GM21423 (cell line): ENCODE measurements around the gene S100A4.

ENCODE experiments used
- ATAC-seq: cut with Tn5 transposase; IDR thresholded peaks from one replicate; pipeline ENCODE4 v1.9.1; 2021; ENCODE audit warnings: mild to moderate bottlenecking, moderate library complexity; ENCODE audit not compliant: unreplicated experiment

S100A4 gene

DNA sequence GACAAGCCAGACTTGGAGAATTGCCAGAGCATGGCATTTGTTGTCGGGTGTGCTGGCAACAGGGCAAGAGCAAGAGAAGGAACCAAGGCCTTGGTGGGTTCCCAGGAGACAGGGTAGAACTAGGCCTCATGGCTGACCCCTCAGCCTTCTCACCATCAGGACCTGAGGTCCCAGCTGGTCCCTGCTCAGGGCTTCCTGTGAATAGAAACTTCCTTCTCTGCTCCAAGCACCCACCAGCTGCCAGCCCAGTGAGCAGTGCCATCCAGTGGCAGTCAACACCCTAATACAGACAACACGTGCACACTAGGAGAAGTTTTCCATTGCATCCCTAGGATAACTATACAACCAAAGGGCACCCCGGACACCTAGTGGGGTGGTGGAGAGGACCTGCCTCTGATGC, 32.6 kb downstream of the S100A4 start:
- ATAC-seq, result no peak

DNA sequence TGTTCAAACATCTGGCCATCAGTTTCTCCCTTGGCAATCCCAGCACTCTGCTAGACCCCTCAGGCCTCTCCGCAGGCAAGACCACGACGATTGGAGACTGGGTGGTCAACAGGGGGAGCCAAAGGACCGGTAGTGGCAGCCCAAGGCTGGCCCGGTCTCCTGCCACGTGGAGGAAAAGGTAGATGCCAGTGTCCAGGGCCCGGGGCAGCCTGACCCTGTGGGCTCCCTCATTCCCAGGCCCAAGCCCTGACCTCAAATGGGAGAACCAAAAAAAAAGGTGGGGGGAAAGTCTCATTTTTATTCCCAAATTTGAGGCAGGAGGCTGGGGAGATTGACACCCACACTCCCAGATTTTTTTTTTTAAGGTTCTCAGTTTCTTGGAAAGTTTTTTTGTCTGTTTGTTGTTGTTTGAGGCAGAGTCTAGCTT, 34.6 kb downstream of the S100A4 start:
- ATAC-seq, result no peak

DNA sequence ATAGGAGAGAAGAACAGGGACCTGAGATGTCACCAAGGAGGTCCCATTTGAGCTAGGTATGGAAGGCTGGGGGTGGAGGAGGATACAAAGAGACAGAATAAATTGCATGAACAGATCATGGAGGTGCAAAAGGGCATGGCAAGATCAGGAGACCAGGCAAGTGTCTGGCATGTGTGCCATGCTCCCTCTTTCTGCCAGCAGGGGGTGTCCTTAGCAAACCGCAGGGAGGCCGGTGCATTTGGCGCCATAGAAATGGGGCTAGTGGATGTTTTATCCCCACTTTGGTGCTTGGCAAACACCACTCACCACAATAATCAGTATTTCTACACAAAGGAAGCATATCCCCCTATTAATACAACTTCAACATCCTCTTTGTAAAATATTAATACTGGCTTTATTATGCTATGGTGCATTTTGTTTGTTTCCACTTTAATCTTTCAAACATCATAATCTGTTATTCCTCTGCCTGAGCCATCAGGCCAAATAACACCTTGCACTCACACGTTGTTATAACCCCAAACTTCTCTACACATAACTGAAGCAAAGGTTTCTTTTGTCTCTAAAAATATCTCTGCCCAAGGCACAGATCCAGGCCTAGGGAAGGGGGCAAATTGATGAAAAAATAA, 35.8 kb downstream of the S100A4 start:
- ATAC-seq, result no peak

DNA sequence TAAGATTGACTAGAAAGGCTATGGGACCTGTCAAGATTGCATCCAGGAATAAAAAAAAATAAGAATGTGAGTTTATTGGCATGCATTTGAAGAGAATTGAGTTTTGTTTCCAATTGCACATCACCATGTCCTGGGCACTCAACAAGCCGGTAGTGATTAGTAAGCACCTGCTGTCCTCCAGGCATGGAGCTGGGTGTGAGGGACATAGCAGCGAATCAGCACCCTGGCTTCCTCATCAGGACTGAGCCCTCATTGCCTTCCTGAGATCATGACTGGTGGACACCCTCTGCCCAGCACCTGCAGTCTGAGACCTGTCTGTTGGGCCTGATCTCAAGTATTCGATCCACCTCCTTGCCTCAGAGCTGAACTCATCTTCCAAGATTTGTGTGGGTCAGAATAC, 36.6 kb downstream of the S100A4 start:
- no peak for ATAC-seq

DNA sequence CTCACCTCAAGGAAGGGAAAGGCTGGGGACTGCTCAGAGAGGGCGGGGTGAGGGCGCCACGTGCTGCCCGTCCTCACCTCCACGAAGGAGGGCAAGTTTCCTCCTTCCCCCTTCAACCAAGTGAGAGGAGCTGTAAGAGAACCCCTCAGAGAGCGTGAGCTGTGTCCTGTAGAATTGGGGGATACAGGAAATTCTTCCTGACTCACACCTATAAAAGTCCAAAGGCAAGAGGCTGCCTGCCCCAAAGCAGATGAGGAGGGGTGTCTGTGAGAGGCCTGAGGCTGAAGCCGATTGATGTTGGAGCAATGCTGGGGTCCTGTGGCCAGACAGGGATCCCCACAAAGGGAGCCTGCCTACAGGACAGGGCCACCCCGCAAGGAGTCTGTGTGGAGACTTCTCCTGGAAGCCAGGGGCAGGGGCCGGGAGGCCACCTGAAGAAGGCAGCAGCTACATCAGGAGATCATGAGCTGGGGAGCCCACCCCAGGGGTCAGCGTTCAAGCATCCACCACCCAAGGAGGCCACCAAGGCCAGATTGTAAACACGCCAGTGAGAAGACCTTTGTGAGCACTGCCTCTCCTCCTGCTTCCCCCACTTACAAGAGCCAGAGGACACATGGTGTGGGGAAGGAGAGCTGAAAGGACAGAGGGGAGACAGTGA, 37.6 kb downstream of the S100A4 start:
- ATAC-seq, result no peak

DNA sequence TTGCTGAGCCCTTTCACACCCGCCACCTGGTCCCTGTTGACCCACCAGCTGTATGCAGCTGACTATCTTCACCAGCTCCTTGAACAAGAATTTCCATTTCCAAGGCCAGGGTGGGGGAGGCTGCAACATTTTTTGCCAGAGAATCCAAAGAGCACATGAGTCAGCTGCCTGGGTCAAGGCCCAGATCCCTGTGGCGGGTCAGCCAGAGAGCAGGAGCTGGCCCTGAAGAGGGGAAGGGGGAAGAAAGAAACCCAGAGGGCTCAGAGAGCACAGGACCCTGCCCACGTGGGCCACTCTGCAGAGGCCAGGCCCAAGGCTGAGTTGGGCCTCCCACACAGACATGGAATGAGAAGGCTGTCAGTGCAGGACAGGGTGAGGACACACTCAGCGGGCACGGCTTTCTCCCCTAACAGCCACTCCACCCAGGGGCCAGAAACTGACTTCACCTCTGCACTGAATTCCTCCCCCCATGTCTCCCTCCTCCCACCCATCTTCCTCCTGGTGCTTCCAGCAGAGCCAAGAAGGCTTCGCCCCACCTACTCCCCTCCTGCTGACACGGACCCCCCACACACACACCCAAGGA, 38.7 kb downstream of the S100A4 start:
- no peak for ATAC-seq

DNA sequence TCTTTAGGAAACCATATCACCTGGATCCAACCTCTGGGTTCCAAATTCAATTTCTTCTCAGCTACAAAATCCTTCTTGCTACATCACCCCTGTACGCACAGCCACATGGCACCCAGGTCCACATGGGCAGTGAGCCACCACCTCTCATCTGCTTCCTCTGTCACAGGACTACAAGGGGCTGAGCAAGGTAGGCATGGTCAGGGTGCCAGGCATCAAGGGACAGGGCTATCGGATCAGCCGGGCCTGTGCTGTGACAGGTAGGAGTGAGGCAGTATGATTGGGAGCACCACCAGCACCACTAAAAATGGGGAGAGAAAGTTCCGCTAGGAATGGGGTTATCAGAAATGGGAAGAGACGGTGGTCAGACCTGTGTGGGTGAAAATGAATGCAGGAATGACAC, 39.2 kb downstream of the S100A4 start:
- no peak for ATAC-seq

DNA sequence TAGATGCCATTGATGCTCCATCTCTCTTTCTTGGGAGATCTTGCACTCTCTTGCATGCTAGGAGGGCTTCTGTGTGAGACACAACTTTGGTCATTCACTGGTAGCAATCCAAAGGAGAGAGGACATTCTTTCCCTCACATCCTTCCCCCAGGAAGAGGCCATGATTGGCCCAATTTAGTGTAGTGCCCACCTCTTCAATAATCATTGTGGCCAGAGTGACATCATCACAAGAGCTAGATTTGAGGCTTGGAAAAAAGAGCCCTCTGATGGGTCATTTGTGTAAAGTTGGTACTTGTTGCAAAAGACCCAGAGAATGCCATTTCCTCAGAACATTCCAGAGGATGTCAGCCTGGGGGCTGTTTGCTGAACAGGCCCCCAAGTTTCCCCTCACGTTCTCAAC, 40.0 kb downstream of the S100A4 start:
- ATAC-seq, result no peak

DNA sequence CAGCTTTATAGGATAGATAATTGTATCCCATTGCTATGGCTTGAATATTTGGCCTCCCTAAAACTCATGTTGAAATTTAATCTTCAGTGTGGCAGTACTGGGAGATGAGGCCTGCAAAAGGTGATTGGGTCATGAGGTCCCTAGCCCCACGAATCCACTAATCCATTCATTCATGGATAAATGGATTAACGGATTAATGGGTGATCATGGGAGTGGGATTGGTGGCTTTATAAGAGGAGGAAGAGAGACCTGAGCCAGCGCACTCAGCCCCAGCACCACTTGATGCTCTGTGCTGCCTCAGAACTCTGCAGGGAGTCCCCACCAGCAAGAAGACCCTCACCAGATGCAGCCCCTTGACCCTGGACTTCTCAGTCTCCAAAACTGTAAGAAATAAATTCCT, 41.8 kb downstream of the S100A4 start:
- ATAC-seq, result no peak

DNA sequence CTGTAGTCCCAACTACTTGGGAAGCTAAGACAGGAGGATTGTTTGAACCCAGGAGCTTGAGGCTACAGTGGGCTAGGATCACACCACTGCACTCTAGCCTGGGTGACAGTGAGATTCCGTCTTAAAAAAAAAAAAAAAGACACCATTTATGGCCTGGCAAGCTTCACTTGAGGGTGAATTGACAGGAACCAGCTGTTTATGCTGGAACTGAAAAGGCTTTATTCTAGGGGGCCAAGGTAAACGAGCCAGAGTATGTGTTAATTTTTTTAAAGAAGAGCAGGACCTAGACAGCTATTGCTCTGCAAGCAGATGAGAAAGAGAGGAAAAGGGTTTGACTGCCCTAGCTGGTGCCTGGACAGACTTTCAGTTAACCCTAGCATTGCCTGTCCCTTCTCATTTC, 46.9 kb downstream of the S100A4 start:
- ATAC-seq, result no peak

DNA sequence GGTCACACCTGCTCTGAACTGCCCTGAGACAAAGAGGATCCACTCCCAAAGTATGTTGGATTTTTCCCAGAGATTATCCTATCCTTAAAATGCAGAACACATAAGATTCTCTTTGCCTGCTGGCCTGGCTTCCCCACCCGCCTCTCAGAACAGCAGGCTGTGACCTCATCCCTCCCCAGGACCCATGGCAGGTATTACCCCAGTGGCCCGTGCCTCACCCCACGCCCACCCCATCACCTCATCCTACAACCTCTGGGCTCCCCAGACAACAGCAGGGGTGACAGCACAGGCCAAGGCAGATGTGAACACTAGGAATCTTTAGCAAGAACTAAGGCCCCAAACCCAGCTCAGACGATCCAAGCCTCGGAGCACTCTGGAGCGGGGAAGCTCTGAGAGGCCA, 50.1 kb downstream of the S100A4 start:
- ATAC-seq, result no peak

DNA sequence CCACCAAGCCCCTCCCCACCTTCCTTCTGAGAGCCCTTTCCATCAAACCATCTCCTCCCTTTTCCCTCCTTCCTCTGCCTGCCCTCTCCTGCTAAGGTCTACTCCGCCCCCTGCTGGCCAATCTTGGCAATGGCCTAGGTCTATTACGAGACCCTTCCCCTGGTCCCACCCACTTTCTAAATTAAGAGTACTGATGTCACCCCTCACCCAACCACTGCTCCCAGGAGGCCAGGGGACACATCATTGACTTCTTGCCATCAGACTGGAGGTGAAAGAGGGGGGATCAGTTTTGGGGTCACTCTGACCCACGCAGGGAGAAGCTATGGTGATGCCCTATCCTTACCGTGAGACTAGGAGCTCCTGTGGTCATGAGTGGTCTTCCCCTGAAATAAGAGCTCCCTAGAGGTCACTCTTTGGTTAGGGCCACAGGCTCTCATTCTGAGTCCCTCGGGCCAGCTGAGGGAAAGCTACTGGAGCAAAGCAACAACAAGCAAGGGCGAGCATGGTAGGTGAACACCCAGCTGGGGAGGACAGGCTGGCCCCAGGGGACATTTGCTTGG, 50.5 kb downstream of the S100A4 start:
- ATAC-seq, result no peak
